ENCODE measurements around the gene PRIMA1. TPM values are rescaled to one million over a fixed set of nuclear protein-coding genes. Genes with fewer than 3 reads are reported as not detected.
A peak's percentile ranks its signal among the peaks of the same experiment; 100 is the strongest.

The PRIMA1 gene
- total and polyA plus RNA-seq, 3 donors from 2014 or later: 2.1 to 7.3 (median 3.4) TPM

DNA sequence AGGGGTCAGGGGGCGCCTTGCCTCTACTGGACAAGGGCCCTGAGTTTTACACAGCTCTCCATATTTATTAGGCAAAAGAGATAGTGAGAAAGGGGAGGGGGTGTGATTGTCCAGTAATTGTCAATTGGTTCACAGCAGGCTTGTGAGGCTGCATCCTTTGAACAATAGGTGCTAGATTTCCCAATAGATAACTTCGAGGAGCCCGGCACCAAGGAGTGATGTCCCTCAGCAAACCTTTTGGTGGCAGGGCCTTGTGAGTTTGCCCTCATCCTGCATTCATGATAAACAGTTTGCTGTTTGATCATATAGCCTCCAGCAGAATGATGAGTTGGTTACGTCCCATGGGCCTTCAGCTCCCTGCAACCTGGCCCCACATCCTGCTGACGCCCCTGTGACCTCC is 2.7 kb upstream of the PRIMA1 start:
- no peaks in the 10 kb centered on the region for H3K4me1 ChIP-seq

DNA sequence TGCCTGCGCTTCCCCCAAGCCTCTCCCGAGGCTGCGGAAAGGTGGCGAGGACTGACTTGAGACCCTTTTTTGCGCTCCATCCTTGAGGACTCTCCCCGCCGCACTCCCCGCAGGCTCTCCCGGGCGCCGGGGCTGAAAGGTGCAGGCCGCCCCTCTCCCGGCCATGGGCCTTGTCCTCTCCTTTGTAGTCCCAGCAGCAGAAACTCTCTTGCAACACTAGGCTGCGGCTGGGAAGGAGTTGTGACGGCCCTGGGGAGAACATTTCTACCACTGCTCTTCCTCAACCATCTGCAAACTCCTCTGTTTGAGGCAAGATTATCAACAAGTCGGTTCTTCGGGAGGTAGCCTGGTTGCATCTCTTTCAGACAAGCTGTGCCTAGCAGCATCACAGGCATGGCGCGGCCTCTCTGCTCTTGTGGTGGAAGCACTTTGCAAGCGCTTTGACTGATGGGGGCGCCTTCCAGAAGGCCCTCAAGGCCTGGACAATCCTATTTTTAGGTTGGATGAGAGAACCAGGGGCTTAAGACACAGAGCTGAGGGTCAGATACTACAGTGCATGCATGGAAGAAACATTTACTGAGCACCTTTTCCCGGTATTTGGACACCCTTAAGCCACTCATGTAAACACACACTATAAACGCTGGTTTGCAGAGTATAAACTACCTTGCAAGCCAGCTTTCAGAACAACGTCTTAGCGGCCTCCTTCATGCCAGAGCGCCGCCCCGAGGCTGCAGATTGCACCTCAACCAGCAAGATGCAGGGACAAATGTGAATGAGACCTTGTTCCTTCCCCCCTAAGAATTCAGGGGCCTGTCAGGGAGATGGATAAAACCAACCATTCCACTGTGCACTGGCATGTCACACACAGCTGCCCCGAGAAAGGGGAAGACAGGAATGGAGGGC is 1.2 kb upstream of the PRIMA1 start:
- WGBS, 2 donors: 31 to 32% methylated on average over 25 to 29 of the region's 29 CpGs
- no peak overlapping the region for H3K27ac ChIP-seq
- intact Hi-C loops (cut with DNase I; ENCODE audit: low total_unique reads): no loop called here
- peak overlapping the region; percentile 42 to 61 for H3K4me3 ChIP-seq
- no peaks in the 10 kb centered on the region for H3K4me1 ChIP-seq
- no peaks in the 10 kb centered on the region for H3K36me3 ChIP-seq (ENCODE audit: low read depth, missing control alignments)
- no peaks in the 10 kb centered on the region for H3K9me3 ChIP-seq
- no peak for TF ChIP-seq POLR2A (IDR thresholded peaks at IDR 0.05)
- TF ChIP-seq, protein P1, sequence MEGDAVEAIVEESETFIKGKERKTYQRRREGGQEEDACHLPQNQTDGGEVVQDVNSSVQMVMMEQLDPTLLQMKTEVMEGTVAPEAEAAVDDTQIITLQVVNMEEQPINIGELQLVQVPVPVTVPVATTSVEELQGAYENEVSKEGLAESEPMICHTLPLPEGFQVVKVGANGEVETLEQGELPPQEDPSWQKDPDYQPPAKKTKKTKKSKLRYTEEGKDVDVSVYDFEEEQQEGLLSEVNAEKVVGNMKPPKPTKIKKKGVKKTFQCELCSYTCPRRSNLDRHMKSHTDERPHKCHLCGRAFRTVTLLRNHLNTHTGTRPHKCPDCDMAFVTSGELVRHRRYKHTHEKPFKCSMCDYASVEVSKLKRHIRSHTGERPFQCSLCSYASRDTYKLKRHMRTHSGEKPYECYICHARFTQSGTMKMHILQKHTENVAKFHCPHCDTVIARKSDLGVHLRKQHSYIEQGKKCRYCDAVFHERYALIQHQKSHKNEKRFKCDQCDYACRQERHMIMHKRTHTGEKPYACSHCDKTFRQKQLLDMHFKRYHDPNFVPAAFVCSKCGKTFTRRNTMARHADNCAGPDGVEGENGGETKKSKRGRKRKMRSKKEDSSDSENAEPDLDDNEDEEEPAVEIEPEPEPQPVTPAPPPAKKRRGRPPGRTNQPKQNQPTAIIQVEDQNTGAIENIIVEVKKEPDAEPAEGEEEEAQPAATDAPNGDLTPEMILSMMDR (IDR thresholded peaks at IDR 0.05): peak in 1 of 3 experiments; percentile 6
- H3K27me3 ChIP-seq: no peaks in the 10 kb centered on the region
- DNase-seq: no peak

More for the DNA sequence above, 2.7 kb upstream of the PRIMA1 start:
- 86 to 91% methylated on average over 3 to 5 of the region's 5 CpGs for WGBS, 2 donors
- no peak for TF ChIP-seq POLR2A (IDR thresholded peaks at IDR 0.05)
- TF ChIP-seq, protein P1 (IDR thresholded peaks at IDR 0.05): no peak
- Histone ChIP-seq H3K27me3 (no peaks in the 10 kb centered on the region), H3K36me3 (ENCODE audit: low read depth, missing control alignments) (no peaks in the 10 kb centered on the region), H3K27ac (no peak overlapping the region), H3K4me3 (no peak overlapping the region), H3K9me3 (no peaks in the 10 kb centered on the region)
- intact Hi-C loops (cut with DNase I; ENCODE audit: low total_unique reads): no loop called here
- no peak for DNase-seq

DNA sequence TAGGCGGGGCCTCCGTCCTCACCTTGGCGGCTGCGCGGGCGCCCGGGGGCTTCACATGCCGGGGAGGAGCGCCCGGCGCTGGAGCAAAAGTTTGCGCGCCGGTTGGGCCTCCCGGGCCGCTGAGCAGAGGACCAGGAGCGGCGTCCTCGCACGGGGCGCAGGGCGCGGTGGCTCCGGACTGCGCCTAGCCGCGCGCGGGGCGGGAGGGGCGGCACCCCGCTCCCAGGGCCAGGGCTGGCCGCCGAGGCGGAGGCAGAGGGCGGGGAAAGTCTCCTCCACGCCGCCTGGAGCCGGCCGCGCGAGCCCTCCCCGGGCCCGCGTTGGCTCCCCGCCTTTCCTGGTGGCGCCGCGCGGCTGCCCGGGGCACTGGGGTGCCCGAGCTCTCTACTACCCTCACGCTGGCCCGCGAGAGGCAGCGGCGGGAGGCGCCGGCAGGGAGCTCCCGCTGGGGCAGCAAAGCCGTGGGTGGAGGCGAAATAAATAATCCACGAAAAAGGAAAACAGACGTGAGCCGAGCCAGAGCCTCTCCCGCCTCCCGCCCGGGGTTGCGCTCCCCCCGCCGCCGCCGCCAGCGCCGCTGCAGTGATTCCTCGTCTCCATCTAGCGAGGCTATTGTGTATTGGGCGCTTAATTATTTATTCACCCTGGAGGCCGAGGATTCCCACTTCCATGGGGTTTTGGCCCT is 400 bp upstream of the PRIMA1 start:
- WGBS, 2 donors: 0 to 1% methylated on average over 2 to 66 of the region's 79 CpGs
- no peaks in the 10 kb centered on the region for H3K9me3 ChIP-seq
- no peak for TF ChIP-seq POLR2A (IDR thresholded peaks at IDR 0.05)
- TF ChIP-seq, protein P1 (IDR thresholded peaks at IDR 0.05): peak in 1 of 3 experiments; percentile 23
- no peak overlapping the region for H3K27ac ChIP-seq
- H3K4me1 ChIP-seq: no peaks in the 10 kb centered on the region
- no peaks in the 10 kb centered on the region for H3K36me3 ChIP-seq (ENCODE audit: low read depth, missing control alignments)
- no peaks in the 10 kb centered on the region for H3K27me3 ChIP-seq
- peak overlapping the region; percentile 42 to 61 for H3K4me3 ChIP-seq
- intact Hi-C loops (cut with DNase I; ENCODE audit: low total_unique reads): no loop called here
- DNase-seq: peak; percentile 29

DNA sequence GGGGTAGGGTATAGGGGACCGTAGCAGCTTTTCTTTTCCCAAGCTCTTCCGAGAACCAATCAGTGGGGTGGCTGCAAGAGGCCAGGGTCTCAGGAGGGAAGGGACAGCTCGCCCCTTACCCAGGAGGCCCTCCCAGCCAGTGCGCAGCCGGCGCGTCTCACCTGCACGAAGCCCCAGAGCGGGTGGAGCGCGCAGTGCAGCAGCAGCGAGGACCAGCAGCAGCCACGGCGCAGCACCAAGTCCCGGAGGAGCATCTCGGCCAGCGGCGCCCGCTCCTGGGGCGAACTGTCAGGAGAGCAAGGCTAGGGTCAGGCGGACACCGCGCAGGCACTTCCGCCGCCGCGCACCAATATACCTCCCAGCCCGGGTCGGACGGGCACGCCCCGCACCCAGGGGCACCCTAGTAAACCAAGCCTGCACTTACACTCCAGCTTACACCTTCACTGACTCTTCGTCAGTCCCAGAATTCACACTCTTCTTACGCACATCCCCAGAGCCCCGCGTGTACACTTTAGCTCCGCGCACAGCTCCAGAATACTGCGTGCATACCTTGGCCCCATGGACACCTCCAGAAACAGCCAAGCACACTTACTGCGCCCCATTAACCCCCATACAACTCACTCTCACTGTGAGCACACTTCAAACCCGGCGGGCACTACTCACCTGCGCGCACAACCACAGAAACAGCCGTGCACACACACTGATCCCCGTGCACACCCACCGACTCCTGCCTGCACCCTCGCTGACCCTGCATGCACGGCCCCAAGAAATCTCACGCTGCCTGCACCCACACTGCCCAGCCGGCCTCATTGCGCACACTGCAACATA is 606 bp downstream of the PRIMA1 start:
- no peak overlapping the region for H3K27ac ChIP-seq
- H3K27me3 ChIP-seq: no peaks in the 10 kb centered on the region
- 29 to 31% methylated on average over 16 to 44 of the region's 52 CpGs for WGBS, 2 donors
- no peaks in the 10 kb centered on the region for H3K9me3 ChIP-seq
- TF ChIP-seq, protein P1 (IDR thresholded peaks at IDR 0.05): no peak
- no peak for TF ChIP-seq POLR2A (IDR thresholded peaks at IDR 0.05)
- H3K4me1 ChIP-seq: no peaks in the 10 kb centered on the region
- no peak for DNase-seq
- H3K36me3 ChIP-seq (ENCODE audit: low read depth, missing control alignments): no peaks in the 10 kb centered on the region
- H3K4me3 ChIP-seq: peak overlapping the region in 1 of 2 donors; percentile 61
- intact Hi-C loops (cut with DNase I; ENCODE audit: low total_unique reads): no loop called here

Measured in testis (tissue), 3 donors.